Karpas-422 (cell line): Measurements from ENCODE around the gene PINLYP. TPM values are rescaled to one million over a fixed set of nuclear protein-coding genes. Genes with fewer than 3 reads are reported as not detected.

Experiments
- DNase-seq: peaks from one replicate; pipeline ENCODE4 v3.0.0-alpha.2; 2015
- H2AFZ ChIP-seq: fragments of 200-600 bp; sonication (generic); 2 replicates; pipeline ENCODE4 v1.6.1; 2014; ENCODE audit warnings: antibody characterized with exemption, low read length, mixed read lengths
- H3K27ac ChIP-seq: fragments of 200-600 bp; sonication (generic); 2 replicates; pipeline ENCODE4 v1.5.1; 2014; ENCODE audit warnings: mild to moderate bottlenecking, low read length, moderate library complexity
- H3K27me3 ChIP-seq: fragments of 200-600 bp; sonication (generic); 2 replicates; pipeline ENCODE4 v1.6.1; 2014; ENCODE audit warnings: low read length, mixed read lengths
- H3K36me3 ChIP-seq: fragments of 200-600 bp; sonication (generic); 2 replicates; pipeline ENCODE4 v1.6.1; 2014; ENCODE audit warnings: low read length, mixed read lengths; ENCODE audit not compliant: insufficient read depth
- H3K4me1 ChIP-seq: fragments of 200-600 bp; sonication (generic); 2 replicates; pipeline ENCODE4 v1.6.1; 2014; ENCODE audit warnings: mild to moderate bottlenecking, low read length, mixed read lengths
- H3K4me2 ChIP-seq: fragments of 200-600 bp; sonication (generic); 2 replicates; pipeline ENCODE4 v1.6.1; 2014; ENCODE audit warnings: low read length, low read depth, mild to moderate bottlenecking; ENCODE audit not compliant: poor library complexity, severe bottlenecking
- H3K4me3 ChIP-seq: fragments of 200-600 bp; sonication (generic); 2 replicates; pipeline ENCODE4 v1.5.1; 2014; ENCODE audit warnings: mild to moderate bottlenecking, antibody characterized with exemption, low read length, mixed read lengths
- H3K79me2 ChIP-seq: fragments of 200-600 bp; sonication (generic); 2 replicates; pipeline ENCODE4 v1.6.1; 2014; ENCODE audit warnings: mild to moderate bottlenecking, low read length, mixed read lengths
- H3K9ac ChIP-seq: fragments of 200-600 bp; sonication (generic); 2 replicates; pipeline ENCODE4 v1.6.0; 2014; ENCODE audit warnings: low read length
- H3K9me2 ChIP-seq: fragments of 200-600 bp; sonication (generic), shearing (Covaris generic); replicated peaks from 2 replicates; pipeline ENCODE4 v1.6.0; 2014; ENCODE audit warnings: mild to moderate bottlenecking, low read length, moderate library complexity; ENCODE audit not compliant: insufficient read depth
- H3K9me3 ChIP-seq: fragments of 300-700, 200-600 bp; sonication (generic); 2 replicates; pipeline ENCODE4 v1.6.1; 2014; ENCODE audit warnings: low read length, mixed read lengths
- H4K20me1 ChIP-seq: fragments of 200-600 bp; sonication (generic); 2 replicates; pipeline ENCODE4 v1.6.1; 2014; ENCODE audit warnings: mild to moderate bottlenecking, antibody characterized with exemption, low read length, low read depth; ENCODE audit not compliant: insufficient read depth
- total RNA-seq: library from RNA; depleted of rRNA; stranded (reverse); fragments of >200 nt; shearing (Covaris generic); gene quantifications from 2 replicates; pipeline ENCODE4 v1.2.3, GENCODE V29; 2014; ENCODE audit warnings: low replicate concordance; rRNA removed

PINLYP gene
- total RNA-seq, 1 experiment from 2014 or later, result not detected

DNA sequence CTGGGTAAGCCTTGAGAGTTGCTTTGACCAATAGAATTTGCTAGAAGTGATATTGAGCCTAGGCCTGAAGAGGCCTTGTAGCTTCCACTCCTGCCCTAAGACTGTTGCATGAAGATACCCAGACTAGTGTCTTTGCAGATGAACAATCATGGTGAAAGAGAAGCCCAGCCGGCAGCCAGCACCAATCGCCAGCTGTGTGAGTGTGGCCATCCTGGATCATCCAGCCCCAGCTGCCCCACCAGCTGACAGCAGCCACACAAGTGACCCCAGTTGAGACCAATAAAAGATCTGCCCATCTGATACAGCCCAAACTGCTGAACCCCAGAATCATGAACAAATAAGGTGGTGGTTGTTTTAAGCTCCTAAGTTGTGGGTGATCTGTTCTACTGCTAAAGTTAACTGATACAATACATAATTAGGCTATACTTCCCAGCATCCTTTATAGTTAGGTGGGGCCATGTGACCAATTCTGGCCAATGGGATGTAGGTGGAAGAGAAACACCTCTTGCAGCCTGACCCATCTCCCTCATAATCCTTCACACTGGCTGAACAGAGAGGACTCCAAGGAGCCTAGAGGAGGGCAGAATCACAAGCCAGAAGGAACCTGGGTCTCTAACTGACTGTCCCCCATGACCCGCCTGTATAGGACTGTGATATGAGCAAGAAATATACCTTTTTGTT lies 53.2 kb downstream of the PINLYP start:
- Histone ChIP-seq H3K4me1 (peaks cover 6% of the 10 kb centered on the region), H3K9me3 (no peaks in the 10 kb centered on the region), H2AFZ (no peak overlapping the region), H3K9ac (no peak overlapping the region), H3K36me3 (no peaks in the 10 kb centered on the region), H3K79me2 (no peaks in the 10 kb centered on the region), H4K20me1 (0 out of 2 replicates have a peak, but pooled peaks cover 3% of the 10 kb centered on the region), H3K27me3 (no peaks in the 10 kb centered on the region), H3K4me3 (no peak overlapping the region), H3K27ac (no peak overlapping the region), H3K4me2 (no peak overlapping the region), H3K9me2 (no peaks in the 10 kb centered on the region)
- DNase-seq, result peak; percentile 51

DNA sequence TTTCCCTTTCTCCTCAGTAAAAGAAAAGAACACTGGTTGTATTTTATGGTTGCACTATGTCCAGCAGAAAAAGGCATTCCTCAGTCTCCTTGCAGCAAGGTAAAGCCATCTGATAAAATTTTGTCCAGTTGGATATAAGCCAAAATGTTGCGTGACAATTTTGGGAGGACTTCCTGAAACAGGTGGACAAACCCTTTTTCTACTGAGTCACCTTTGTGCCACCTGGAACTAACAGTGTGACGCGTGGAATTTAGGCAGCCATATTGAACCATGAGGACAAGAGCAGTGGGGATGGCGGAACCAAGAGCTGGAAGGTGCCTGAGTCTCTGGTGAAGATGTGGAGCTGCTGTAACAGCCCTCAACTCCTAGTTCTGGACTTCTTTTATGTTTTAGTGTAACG lies 55.9 kb downstream of the PINLYP start:
- Histone ChIP-seq H3K4me2 (no peak overlapping the region), H3K36me3 (no peaks in the 10 kb centered on the region)
- DNase-seq, result no peak

More for the DNA sequence above, 55.9 kb downstream of the PINLYP start:
- H3K79me2 ChIP-seq, result no peaks in the 10 kb centered on the region
- no peaks in the 10 kb centered on the region for H3K4me1 ChIP-seq
- H3K9me3 ChIP-seq, result no peaks in the 10 kb centered on the region
- no peaks in the 10 kb centered on the region for H3K9me2 ChIP-seq
- no peak overlapping the region for H3K27ac ChIP-seq
- H3K9ac ChIP-seq, result no peak overlapping the region
- no peak overlapping the region for H2AFZ ChIP-seq
- no peaks in the 10 kb centered on the region for H4K20me1 ChIP-seq
- H3K4me3 ChIP-seq, result no peak overlapping the region
- no peaks in the 10 kb centered on the region for H3K27me3 ChIP-seq

Other genes starting within 250 kb of the PINLYP start
- gene CD177, start 222.1 kb upstream of the PINLYP start, total RNA-seq, result not detected in 2 replicates
- not detected in 2 replicates for gene TEX101, start 160.9 kb upstream of the PINLYP start, total RNA-seq
- not detected in 2 replicates for gene LYPD3, start 110.2 kb upstream of the PINLYP start, total RNA-seq
- 5.6 and 9.9 TPM in 2 replicates for gene PHLDB3, start 71.1 kb upstream of the PINLYP start, total RNA-seq
- 6.7 and 13.6 TPM in 2 replicates for gene ETHE1, start 48.6 kb upstream of the PINLYP start, total RNA-seq
- 0.34 TPM in 1 of 2 replicates, not detected in the other for gene ZNF575, start 42.6 kb upstream of the PINLYP start, total RNA-seq
- 40.6 and 70.1 TPM in 2 replicates for gene XRCC1, start 274 bp upstream of the PINLYP start, total RNA-seq
- 10.1 and 10.8 TPM in 2 replicates for gene IRGQ, start 20.3 kb downstream of the PINLYP start, total RNA-seq
- 6.2 and 9.1 TPM in 2 replicates for gene ZNF576, start 20.8 kb downstream of the PINLYP start, total RNA-seq
- gene SRRM5, start 36.3 kb downstream of the PINLYP start, total RNA-seq, result not detected in 2 replicates
- gene ZNF428, start 43.8 kb downstream of the PINLYP start, total RNA-seq, result 37.9 and 94.7 TPM in 2 replicates
- not detected in 2 replicates for gene CADM4, start 64.0 kb downstream of the PINLYP start, total RNA-seq
- gene PLAUR, start 94.4 kb downstream of the PINLYP start, total RNA-seq, result not detected in 2 replicates
- gene IRGC, start 140.3 kb downstream of the PINLYP start, total RNA-seq, result not detected in 2 replicates
- gene SMG9, start 179.2 kb downstream of the PINLYP start, total RNA-seq, result 11.0 and 27.8 TPM in 2 replicates
- 0.32 TPM in 1 of 2 replicates, not detected in the other for gene KCNN4, start 205.2 kb downstream of the PINLYP start, total RNA-seq
- not detected in 2 replicates for gene LYPD5, start 226.6 kb downstream of the PINLYP start, total RNA-seq